SU-DHL-6 (cell line): ENCODE measurements around the gene OR10A4.

Source experiments
- H2AFZ ChIP-seq: fragments of 200-600 bp; sonication (generic); 2 replicates; pipeline ENCODE4 v1.6.1; 2014; ENCODE audit warnings: low read depth, mild to moderate bottlenecking, moderate library complexity, mixed read lengths, antibody characterized with exemption, low read length; ENCODE audit not compliant: severe bottlenecking
- H3F3A ChIP-seq: fragments of 200-600 bp; shearing (Covaris generic); 2 replicates; pipeline ENCODE4 v1.6.0; 2016; ENCODE audit warnings: antibody characterized with exemption, mild to moderate bottlenecking; ENCODE audit not compliant: insufficient read depth
- H3K27ac ChIP-seq: fragments of 200-600 bp; sonication (generic); 2 replicates; pipeline ENCODE4 v1.5.1; 2016; ENCODE audit warnings: low read depth, mild to moderate bottlenecking, low read length, moderate library complexity, mixed read lengths
- H3K27me3 ChIP-seq: fragments of 200-600 bp; sonication (generic), shearing (Covaris generic); 2 replicates; pipeline ENCODE4 v1.6.0; 2014; ENCODE audit warnings: mild to moderate bottlenecking, low read length
- H3K36me3 ChIP-seq: fragments of 200-600 bp; sonication (generic); 2 replicates; pipeline ENCODE4 v1.6.1; 2014; ENCODE audit warnings: mild to moderate bottlenecking, low read length, mixed read lengths
- H3K4me2 ChIP-seq: fragments of 300-600, 200-600 bp; shearing (Covaris generic), sonication (generic); 2 replicates; pipeline ENCODE4 v1.6.0; 2014; ENCODE audit warnings: low read length, low read depth, mild to moderate bottlenecking; ENCODE audit not compliant: poor library complexity, severe bottlenecking
- H3K4me3 ChIP-seq: fragments of 200-600 bp; sonication (generic); 2 replicates; pipeline ENCODE4 v1.5.1; 2014; ENCODE audit warnings: antibody characterized with exemption, low read length, mild to moderate bottlenecking, mixed read lengths; ENCODE audit not compliant: insufficient read depth, poor library complexity, severe bottlenecking
- H3K79me2 ChIP-seq: fragments of 200-600 bp; sonication (generic); 2 replicates; pipeline ENCODE4 v1.6.1; 2014; ENCODE audit warnings: mild to moderate bottlenecking, low read length, moderate library complexity; ENCODE audit not compliant: insufficient read depth
- H3K9ac ChIP-seq: fragments of 200-600 bp; sonication (generic); 2 replicates; pipeline ENCODE4 v1.7.0; 2014; ENCODE audit warnings: mild to moderate bottlenecking, low read length
- H3K9me2 ChIP-seq: fragments of 200-600 bp; sonication (generic); replicated peaks from 2 replicates; pipeline ENCODE4 v1.6.1; 2014; ENCODE audit warnings: low read length; ENCODE audit not compliant: insufficient read depth
- H3K9me3 ChIP-seq: fragments of 200-600 bp; sonication (generic); 2 replicates; pipeline ENCODE4 v1.6.1; 2014; ENCODE audit warnings: low read length, mixed read lengths; ENCODE audit not compliant: insufficient read depth
- H4K20me1 ChIP-seq: fragments of 200-600 bp; sonication (generic); 2 replicates; pipeline ENCODE4 v1.6.1; 2014; ENCODE audit warnings: low read depth, mild to moderate bottlenecking, antibody characterized with exemption, low read length, moderate library complexity, mixed read lengths
- EZH2phosphoT487 ChIP-seq: fragments of 200-600 bp; sonication (generic), shearing (Covaris generic); conservative IDR thresholded peaks from 2 replicates; pipeline ENCODE4 v1.6.1; 2018; ENCODE audit warnings: mild to moderate bottlenecking, antibody characterized with exemption, low read length, moderate library complexity, mixed read lengths
- TF ChIP-seq, protein P1 (sequence below): fragments of 200-600 bp; sonication (generic); IDR thresholded peaks from one replicate; pipeline ENCODE4 v1.5.1; 2017; ENCODE audit warnings: antibody characterized with exemption, mild to moderate bottlenecking, low read length, moderate library complexity; ENCODE audit not compliant: insufficient read depth, poor library complexity, severe bottlenecking

Gene OR10A4, protein sequence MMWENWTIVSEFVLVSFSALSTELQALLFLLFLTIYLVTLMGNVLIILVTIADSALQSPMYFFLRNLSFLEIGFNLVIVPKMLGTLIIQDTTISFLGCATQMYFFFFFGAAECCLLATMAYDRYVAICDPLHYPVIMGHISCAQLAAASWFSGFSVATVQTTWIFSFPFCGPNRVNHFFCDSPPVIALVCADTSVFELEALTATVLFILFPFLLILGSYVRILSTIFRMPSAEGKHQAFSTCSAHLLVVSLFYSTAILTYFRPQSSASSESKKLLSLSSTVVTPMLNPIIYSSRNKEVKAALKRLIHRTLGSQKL

DNA sequence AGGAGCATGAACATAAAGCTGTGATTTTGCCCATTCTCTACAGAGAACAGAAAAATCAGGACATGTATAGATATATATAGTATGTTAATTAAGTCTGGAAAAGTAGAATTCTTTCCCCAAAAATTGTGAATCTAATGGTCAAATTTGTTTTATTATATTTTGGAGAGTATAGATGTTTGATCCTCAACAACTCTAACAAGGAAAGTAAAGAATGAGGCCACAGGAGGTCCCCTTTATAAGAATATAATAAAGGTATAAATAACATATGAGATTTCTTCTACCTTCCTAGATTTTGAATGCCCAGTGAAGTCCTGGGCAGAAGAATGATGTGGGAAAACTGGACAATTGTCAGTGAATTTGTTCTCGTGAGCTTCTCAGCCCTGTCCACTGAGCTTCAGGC, at the start of gene OR10A4:
Gene OR10A4 (plus strand): TSS at position 301 of the 400 bp plus-strand sequence. CDS start 23 bp downstream, at position 324.
- Histone ChIP-seq H3K4me2 (no peak within 1 kb of the TSS), H3K79me2 (no peaks in the 10 kb centered on the region), H3F3A (no peaks in the 10 kb centered on the region), H3K9ac (no peak within 1 kb of the TSS), H3K4me3 (no peak within 1 kb of the TSS), H3K36me3 (no peaks in the 10 kb centered on the region), H3K27me3 (no peaks in the 10 kb centered on the region), H3K9me2 (no peaks in the 10 kb centered on the region), H2AFZ (no peak within 1 kb of the TSS), H4K20me1 (no peaks in the 10 kb centered on the region), H3K27ac (no peak within 1 kb of the TSS), H3K9me3 (no peaks in the 10 kb centered on the region)
- no peak for TF ChIP-seq EZH2phosphoT487
- TF ChIP-seq, protein P1, sequence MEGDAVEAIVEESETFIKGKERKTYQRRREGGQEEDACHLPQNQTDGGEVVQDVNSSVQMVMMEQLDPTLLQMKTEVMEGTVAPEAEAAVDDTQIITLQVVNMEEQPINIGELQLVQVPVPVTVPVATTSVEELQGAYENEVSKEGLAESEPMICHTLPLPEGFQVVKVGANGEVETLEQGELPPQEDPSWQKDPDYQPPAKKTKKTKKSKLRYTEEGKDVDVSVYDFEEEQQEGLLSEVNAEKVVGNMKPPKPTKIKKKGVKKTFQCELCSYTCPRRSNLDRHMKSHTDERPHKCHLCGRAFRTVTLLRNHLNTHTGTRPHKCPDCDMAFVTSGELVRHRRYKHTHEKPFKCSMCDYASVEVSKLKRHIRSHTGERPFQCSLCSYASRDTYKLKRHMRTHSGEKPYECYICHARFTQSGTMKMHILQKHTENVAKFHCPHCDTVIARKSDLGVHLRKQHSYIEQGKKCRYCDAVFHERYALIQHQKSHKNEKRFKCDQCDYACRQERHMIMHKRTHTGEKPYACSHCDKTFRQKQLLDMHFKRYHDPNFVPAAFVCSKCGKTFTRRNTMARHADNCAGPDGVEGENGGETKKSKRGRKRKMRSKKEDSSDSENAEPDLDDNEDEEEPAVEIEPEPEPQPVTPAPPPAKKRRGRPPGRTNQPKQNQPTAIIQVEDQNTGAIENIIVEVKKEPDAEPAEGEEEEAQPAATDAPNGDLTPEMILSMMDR = no peak

DNA sequence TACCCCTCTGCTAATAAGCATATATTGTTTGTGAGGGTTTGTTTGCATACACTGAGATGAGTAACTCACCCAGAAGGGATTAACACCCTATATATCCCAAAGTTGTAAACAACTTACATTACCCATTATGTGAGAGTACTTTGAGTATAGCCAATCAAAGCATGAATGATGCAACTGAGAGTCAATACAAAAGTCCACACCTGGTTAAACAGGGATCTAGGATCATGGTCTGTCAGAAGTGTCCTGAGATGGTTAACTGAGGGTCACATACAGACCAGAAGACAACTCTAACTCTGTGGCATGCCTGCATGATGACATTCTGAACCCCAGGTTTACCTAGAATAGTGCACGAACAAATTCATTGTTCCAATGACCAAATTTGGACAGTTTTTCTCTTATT, 48.3 kb upstream of the OR10A4 start:
- no peaks in the 10 kb centered on the region for H3K9me3 ChIP-seq
- H3K4me3 ChIP-seq = no peak overlapping the region
- H3K4me2 ChIP-seq = no peak overlapping the region
- no peak overlapping the region for H3K27ac ChIP-seq
- no peaks in the 10 kb centered on the region for H3K36me3 ChIP-seq
- no peaks in the 10 kb centered on the region for H3F3A ChIP-seq
- H3K27me3 ChIP-seq = no peaks in the 10 kb centered on the region
- no peaks in the 10 kb centered on the region for H4K20me1 ChIP-seq
- no peak overlapping the region for H3K9ac ChIP-seq
- H3K9me2 ChIP-seq = no peaks in the 10 kb centered on the region
- no peak overlapping the region for H2AFZ ChIP-seq
- no peaks in the 10 kb centered on the region for H3K79me2 ChIP-seq
- no peak for TF ChIP-seq EZH2phosphoT487
- TF ChIP-seq, protein P1 = no peak

DNA sequence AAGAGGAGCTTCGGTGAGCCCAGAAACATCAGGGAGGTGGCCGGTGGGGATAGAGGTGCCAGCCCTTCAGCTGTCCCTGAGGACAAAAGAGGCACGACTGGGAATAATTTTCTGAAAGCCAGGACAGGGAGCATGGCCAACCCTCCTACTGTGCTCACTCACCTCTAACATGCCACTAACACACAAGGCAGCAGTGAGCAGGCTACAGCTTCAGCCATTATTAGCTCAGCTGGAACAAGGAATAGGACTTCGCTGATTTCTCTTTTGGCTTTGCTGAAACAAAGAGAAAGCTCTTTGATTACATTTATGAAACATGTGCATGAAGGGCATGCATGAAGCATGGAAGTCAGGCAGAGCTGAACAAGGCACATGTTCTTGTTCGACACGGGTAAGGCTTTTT, 43.1 kb upstream of the OR10A4 start:
- Histone ChIP-seq H3K27me3 (no peaks in the 10 kb centered on the region), H3K4me2 (no peak overlapping the region), H3K79me2 (no peaks in the 10 kb centered on the region), H2AFZ (no peak overlapping the region), H3K36me3 (no peaks in the 10 kb centered on the region), H3F3A (no peaks in the 10 kb centered on the region), H3K9ac (no peak overlapping the region), H4K20me1 (no peaks in the 10 kb centered on the region), H3K9me2 (no peaks in the 10 kb centered on the region), H3K4me3 (no peak overlapping the region), H3K27ac (no peak overlapping the region), H3K9me3 (no peaks in the 10 kb centered on the region)
- TF ChIP-seq, protein P1 = no peak
- no peak for TF ChIP-seq EZH2phosphoT487
